Measurements from ENCODE around the gene LYRM9. TPM values are rescaled to one million over a fixed set of nuclear protein-coding genes. Genes with fewer than 3 reads are reported as not detected.
A peak's percentile ranks its signal among the peaks of the same experiment; 100 is the strongest.

The LYRM9 gene
- total and polyA plus RNA-seq, 12 donors = 18.7 to 116 (median 36.2) TPM

GRCh38 chr17:27862004-27862403 is 31.2 kb downstream of the LYRM9 start:
- H3K27me3 ChIP-seq = no peaks in the 10 kb centered on the region
- TF ChIP-seq POLR2A (IDR thresholded peaks at IDR 0.05) (no peak), CTCF (IDR thresholded peaks at IDR 0.05) (no peak)
- no peaks in the 10 kb centered on the region for H3K9me3 ChIP-seq (replicated peaks in 1 of 3)
- H3K36me3 ChIP-seq (replicated peaks in 1 of 2) = no peaks in the 10 kb centered on the region
- DNase-seq = peak in 5 of 7 donors; percentile 34 to 65 (median 57)
- intact Hi-C loops (cut with DNase I) = no loop called here
- 48 to 67% (median 66%) methylated on average over 2 to 4 of the region's 4 CpGs for WGBS, 4 donors
- H3K4me1 ChIP-seq (replicated peaks in 1 of 2) = no peaks in the 10 kb centered on the region
- H3K4me3 ChIP-seq = no peak overlapping the region
- no peak overlapping the region for H3K27ac ChIP-seq

- no peak for TF ChIP-seq CTCF (IDR thresholded peaks at IDR 0.05)
- TF ChIP-seq POLR2A (IDR thresholded peaks at IDR 0.05) = no peak
- Histone ChIP-seq H3K9me3 (replicated peaks in 1 of 3) (no peaks in the 10 kb centered on the region), H3K4me1 (replicated peaks in 1 of 2) (no peaks in the 10 kb centered on the region), H3K27ac (no peak overlapping the region), H3K4me3 (no peak overlapping the region), H3K36me3 (replicated peaks in 1 of 2) (no peaks in the 10 kb centered on the region), H3K27me3 (no peaks in the 10 kb centered on the region)
- no peak for DNase-seq
- intact Hi-C loops (cut with DNase I) = no loop called here
- WGBS, 4 donors = 77 to 95% (median 83%) methylated on average over 3 of the region's 3 CpGs
Observed at GRCh38 chr17:27860971-27861664, 32.0 kb downstream of the LYRM9 start.

- TF ChIP-seq CTCF (IDR thresholded peaks at IDR 0.05) (no peak), POLR2A (IDR thresholded peaks at IDR 0.05) (no peak)
- H3K9me3 ChIP-seq (replicated peaks in 1 of 3) = no peaks in the 10 kb centered on the region
- intact Hi-C loops (cut with DNase I) = loop anchor here in 1 of 2 donors (10.0 kb wide), 1 partner anchor 194 kb away; no protein-coding TSS in a partner anchor
Observed at GRCh38 chr17:27858621-27859305, 34.4 kb downstream of the LYRM9 start.

GRCh38 chr17:27856676-27857432 is 36.3 kb downstream of the LYRM9 start:
- H3K36me3 ChIP-seq (replicated peaks in 1 of 2) = no peaks in the 10 kb centered on the region
- no peaks in the 10 kb centered on the region for H3K27me3 ChIP-seq
- H3K9me3 ChIP-seq (replicated peaks in 1 of 3) = no peaks in the 10 kb centered on the region
- H3K27ac ChIP-seq = no peak overlapping the region
- intact Hi-C loops (cut with DNase I) = loop anchor here in 1 of 2 donors (10.0 kb wide), 1 partner anchor 192 kb away; no protein-coding TSS in a partner anchor
- no peak overlapping the region for H3K4me3 ChIP-seq
- WGBS, 4 donors = 85 to 91% (median 88%) methylated on average over 4 to 5 of the region's 5 CpGs
- TF ChIP-seq POLR2A (IDR thresholded peaks at IDR 0.05) = no peak
- TF ChIP-seq CTCF (IDR thresholded peaks at IDR 0.05) = no peak
- no peak for DNase-seq
- no peaks in the 10 kb centered on the region for H3K4me1 ChIP-seq (replicated peaks in 1 of 2)

More at GRCh38 chr17:27858621-27859305, 34.4 kb downstream of the LYRM9 start:
- WGBS, 4 donors = 87 to 94% (median 88%) methylated on average over 6 of the region's 6 CpGs
- Histone ChIP-seq H3K36me3 (replicated peaks in 1 of 2) (no peaks in the 10 kb centered on the region), H3K27me3 (no peaks in the 10 kb centered on the region), H3K27ac (no peak overlapping the region), H3K4me3 (no peak overlapping the region), H3K4me1 (replicated peaks in 1 of 2) (no peaks in the 10 kb centered on the region)
- DNase-seq = no peak

Data from adrenal gland (tissue), 12 donors.